Fibroblast of villous mesenchyme (primary cell): ENCODE results near the gene CISH. TPM values are rescaled to one million over a fixed set of nuclear protein-coding genes. Genes with fewer than 3 reads are reported as not detected.

Experiments used
- DNase-seq: peaks from one replicate; pipeline ENCODE4 v3.0.0-alpha.2; 2010; ENCODE audit warnings: low read depth
- H3K4me3 ChIP-seq: 2 replicates; pipeline ENCODE4 v1.5.1; 2011; ENCODE audit warnings: low read depth, mild to moderate bottlenecking, low read length
- CTCF ChIP-seq: IDR thresholded peaks from 2 replicates; pipeline ENCODE4 v1.5.1; 2012; ENCODE audit warnings: low read depth, mild to moderate bottlenecking, low read length; ENCODE audit not compliant: insufficient read depth
- total RNA-seq: library from RNA; depleted of rRNA; stranded (reverse); fragments of >200 nt; gene quantifications from 2 replicates; pipeline ENCODE4 v1.2.3, GENCODE V29; 2012

Gene CISH
- total RNA-seq, 1 donor: 0.86 TPM

- no peak for DNase-seq
- no peak for TF ChIP-seq CTCF
- H3K4me3 ChIP-seq: no peak overlapping the region
Observed at GRCh38 chr3:50650018-50650417, 38.4 kb upstream of the CISH start.

GRCh38 chr3:50649451-50649931 is 37.9 kb upstream of the CISH start:
- TF ChIP-seq CTCF: no peak
- no peak for DNase-seq
- H3K4me3 ChIP-seq: no peak overlapping the region

- TF ChIP-seq CTCF: no peak
- DNase-seq: no peak
- no peak overlapping the region for H3K4me3 ChIP-seq
Observed at GRCh38 chr3:50648944-50649343, 37.4 kb upstream of the CISH start.

- DNase-seq: no peak
Observed at GRCh38 chr3:50648313-50648712, 36.7 kb upstream of the CISH start.

GRCh38 chr3:50645378-50645777 is 33.8 kb upstream of the CISH start:
- no peak for DNase-seq
- H3K4me3 ChIP-seq: no peak overlapping the region
- no peak for TF ChIP-seq CTCF

More at GRCh38 chr3:50648313-50648712, 36.7 kb upstream of the CISH start:
- TF ChIP-seq CTCF: no peak
- H3K4me3 ChIP-seq: no peak overlapping the region

- TF ChIP-seq CTCF: no peak
- DNase-seq: no peak
- no peak overlapping the region for H3K4me3 ChIP-seq
Observed at GRCh38 chr3:50644561-50644960, 33.0 kb upstream of the CISH start.

- DNase-seq: no peak
- no peak overlapping the region for H3K4me3 ChIP-seq
- no peak for TF ChIP-seq CTCF
Observed at GRCh38 chr3:50642382-50642781, 30.8 kb upstream of the CISH start.
